Bronchial epithelial cell (primary cell): ENCODE data around the gene CHD6. TPM values are rescaled to one million over a fixed set of nuclear protein-coding genes. Genes with fewer than 3 reads are reported as not detected.

ENCODE experiments used
- DNase-seq: peaks from one replicate; pipeline ENCODE4 v3.0.0-alpha.2; 2010; ENCODE audit warnings: low read depth
- FAIRE-seq: peaks from 2 replicates; lab custom pipeline; 2011; peaks lifted over from hg19 to GRCh38; lab: Jason Lieb, UNC
- H3K27me3 ChIP-seq: 2 replicates; pipeline ENCODE4 v1.5.1; 2011; ENCODE audit warnings: low read length; ENCODE audit not compliant: control insufficient read depth, insufficient read depth
- H3K36me3 ChIP-seq: 2 replicates; pipeline ENCODE4 v1.5.1; 2011; ENCODE audit warnings: low read length; ENCODE audit not compliant: control insufficient read depth, insufficient read depth
- H3K4me3 ChIP-seq: 2 replicates; pipeline ENCODE4 v1.5.1; 2011; ENCODE audit warnings: mild to moderate bottlenecking, low read depth, low read length, control low read depth
- total RNA-seq: library from RNA; depleted of rRNA; stranded (reverse); fragments of >200 nt; gene quantifications from 2 replicates; pipeline ENCODE4 v1.2.1, GENCODE V29; 2014
- TF ChIP-seq, protein P1 (sequence below): IDR thresholded peaks from 2 replicates; pipeline ENCODE4 v1.5.1; 2011; ENCODE audit warnings: mild to moderate bottlenecking, moderate library complexity, low read length, control low read depth, inconsistent platforms; ENCODE audit not compliant: insufficient read depth, severe bottlenecking

CHD6 gene
- total RNA-seq, 1 donor from 2014 or later: 10.8 TPM

DNA sequence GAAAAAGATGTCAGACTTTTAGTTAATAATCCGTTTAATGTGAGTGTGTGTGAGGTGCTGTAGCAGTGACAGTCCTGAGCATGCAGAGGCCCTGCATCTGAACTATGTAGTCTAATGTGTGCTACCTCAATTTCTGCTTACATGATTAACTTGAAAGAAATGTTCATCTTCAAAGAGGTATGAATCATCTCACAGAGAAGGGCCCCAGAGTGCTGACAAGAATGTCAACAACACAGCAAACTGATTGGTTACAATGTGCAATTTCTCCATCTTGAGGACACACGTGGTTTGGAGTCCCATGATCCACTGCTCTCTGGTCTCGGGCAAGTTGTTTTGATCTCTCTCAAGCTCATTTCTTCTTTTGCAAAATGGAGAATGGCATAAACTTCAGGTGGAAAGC is 189.9 kb downstream of the CHD6 start:
- TF ChIP-seq, protein P1, sequence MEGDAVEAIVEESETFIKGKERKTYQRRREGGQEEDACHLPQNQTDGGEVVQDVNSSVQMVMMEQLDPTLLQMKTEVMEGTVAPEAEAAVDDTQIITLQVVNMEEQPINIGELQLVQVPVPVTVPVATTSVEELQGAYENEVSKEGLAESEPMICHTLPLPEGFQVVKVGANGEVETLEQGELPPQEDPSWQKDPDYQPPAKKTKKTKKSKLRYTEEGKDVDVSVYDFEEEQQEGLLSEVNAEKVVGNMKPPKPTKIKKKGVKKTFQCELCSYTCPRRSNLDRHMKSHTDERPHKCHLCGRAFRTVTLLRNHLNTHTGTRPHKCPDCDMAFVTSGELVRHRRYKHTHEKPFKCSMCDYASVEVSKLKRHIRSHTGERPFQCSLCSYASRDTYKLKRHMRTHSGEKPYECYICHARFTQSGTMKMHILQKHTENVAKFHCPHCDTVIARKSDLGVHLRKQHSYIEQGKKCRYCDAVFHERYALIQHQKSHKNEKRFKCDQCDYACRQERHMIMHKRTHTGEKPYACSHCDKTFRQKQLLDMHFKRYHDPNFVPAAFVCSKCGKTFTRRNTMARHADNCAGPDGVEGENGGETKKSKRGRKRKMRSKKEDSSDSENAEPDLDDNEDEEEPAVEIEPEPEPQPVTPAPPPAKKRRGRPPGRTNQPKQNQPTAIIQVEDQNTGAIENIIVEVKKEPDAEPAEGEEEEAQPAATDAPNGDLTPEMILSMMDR: no peak
- no peak for FAIRE-seq
- H3K36me3 ChIP-seq: peaks cover 4% of the 10 kb centered on the region
- DNase-seq: peak; percentile 80
- H3K4me3 ChIP-seq: no peak overlapping the region
- H3K27me3 ChIP-seq: no peaks in the 10 kb centered on the region

DNA sequence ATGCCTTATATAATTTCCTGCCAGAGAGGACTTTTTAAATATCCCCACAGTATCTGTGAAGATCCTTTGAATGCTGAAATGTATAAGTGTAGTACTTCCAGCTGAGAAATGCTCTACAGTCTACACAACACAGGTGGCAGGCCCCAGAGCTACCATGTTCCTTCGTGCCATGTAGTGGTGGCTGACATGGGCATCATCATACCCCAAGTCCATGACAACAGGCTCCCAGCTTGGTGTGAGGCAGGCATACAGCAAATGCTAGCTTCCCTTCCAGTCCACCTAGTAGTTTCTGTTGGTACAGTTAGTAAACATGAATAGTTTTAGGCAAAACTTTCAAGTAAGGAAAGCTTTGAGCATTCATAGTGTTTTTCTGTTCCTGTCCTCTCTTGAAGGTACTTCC is 190.3 kb downstream of the CHD6 start:
- no peak overlapping the region for H3K4me3 ChIP-seq
- H3K36me3 ChIP-seq: peaks cover 4% of the 10 kb centered on the region
- FAIRE-seq (no peak), DNase-seq (no peak)
- TF ChIP-seq, protein P1: no peak
- no peaks in the 10 kb centered on the region for H3K27me3 ChIP-seq

DNA sequence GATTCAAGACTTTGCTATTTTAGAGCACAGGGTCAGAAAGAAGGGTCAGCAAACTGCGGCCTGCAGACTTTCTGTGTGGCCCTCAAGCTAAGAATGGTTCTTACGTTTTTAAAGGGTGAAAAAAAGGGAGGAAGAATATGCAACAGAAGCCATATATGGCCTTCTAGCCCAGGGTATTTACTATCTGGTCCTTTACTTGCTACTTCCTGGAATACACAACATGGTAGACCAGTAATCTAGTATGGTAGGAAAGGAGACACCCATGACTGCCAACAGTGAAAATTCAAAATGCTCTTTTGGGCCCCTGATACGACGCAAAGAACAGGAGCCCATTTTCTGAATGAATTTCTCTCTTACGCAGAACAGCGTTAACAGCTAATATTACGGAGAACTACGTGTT is 191.2 kb downstream of the CHD6 start:
- H3K4me3 ChIP-seq: no peak overlapping the region
- H3K27me3 ChIP-seq: no peaks in the 10 kb centered on the region
- TF ChIP-seq, protein P1: no peak
- no peak for DNase-seq
- no peak for FAIRE-seq
- peaks cover 4% of the 10 kb centered on the region for H3K36me3 ChIP-seq

DNA sequence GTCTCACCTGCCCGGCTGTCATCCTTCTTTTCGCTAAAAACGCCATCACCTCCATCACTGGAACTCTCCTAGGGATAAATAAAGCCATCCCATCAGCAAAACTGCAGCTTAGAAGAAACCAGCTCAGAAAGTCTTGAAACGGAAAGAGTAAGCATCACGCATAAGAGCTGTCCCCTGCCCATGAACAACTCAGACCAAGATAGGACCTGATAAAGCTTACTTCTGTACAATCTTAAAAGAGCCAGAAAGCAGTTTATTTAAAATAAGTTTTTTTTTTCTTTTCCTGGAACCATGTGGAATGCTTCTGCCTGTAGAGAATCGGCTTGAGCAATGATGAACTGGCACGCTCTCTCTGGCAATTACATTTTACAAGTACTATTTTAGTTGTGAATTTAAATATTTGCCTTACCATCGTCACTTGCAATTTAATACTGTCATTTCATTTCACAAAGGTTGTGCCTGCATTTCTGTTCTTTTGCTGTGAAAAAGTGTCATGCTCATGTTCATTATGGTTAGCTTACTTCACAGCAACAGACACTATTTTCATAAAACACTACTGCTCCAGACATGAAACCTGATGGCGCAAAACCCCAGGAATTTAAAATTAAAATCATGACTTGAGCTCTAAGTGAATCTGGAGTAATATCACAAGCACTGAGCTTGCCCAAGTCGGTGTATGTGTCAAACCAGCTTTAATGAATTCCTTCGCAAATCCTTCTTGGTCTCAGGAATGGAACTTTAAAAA is 191.9 kb downstream of the CHD6 start:
- H3K27me3 ChIP-seq: no peaks in the 10 kb centered on the region
- no peak overlapping the region for H3K4me3 ChIP-seq
- H3K36me3 ChIP-seq: peaks cover 8% of the 10 kb centered on the region
- no peak for DNase-seq
- FAIRE-seq: no peak
- TF ChIP-seq, protein P1: no peak

DNA sequence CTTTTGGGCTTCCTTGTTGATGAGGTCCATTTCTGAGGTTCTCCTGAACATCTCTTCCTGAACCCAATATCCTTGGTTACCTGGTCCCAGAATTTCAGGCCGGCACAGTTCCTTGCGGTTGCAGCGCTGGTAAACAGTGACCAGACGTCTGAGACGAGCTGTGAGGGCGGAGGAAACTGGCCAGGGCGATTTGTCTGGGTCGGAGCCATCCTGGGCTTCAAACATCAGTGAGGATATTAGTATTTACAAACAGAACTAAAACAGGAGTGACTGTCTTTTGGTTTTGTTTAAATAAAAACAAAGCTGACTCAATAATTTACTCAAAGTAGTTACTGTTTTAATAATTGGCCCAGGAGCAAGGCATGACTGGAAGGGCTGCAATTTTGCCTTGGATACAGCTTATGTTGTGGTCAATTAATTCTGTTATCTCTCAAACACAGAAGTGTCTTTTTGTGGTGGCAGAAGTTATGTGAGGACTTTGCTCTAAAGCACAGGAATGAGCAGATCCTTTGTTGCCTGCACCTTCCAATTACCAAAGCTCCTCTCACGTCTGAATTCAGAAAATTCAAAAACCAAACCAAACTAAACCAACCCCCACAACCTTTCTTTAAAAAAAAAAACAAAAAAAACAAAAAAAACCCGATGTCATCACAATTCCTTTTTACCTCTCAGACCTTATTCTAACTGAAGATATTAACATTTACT is 192.8 kb downstream of the CHD6 start:
- Histone ChIP-seq H3K27me3 (no peaks in the 10 kb centered on the region), H3K4me3 (no peak overlapping the region), H3K36me3 (peaks cover 11% of the 10 kb centered on the region)
- FAIRE-seq (no peak), DNase-seq (no peak)
- TF ChIP-seq, protein P1: no peak
